Measurements from ENCODE around the gene HYCC1.
"Not testable (repeated sequence)": the region's sequence is repeated elsewhere in the genome, so short reads cannot be mapped to it uniquely, and the experiment has no call there.

HYCC1 gene

GRCh38 chr7:22983257-22983855, 30.6 kb downstream of the HYCC1 start:
- DNase-seq (ENCODE audit: low read depth), result no peak
- no peak overlapping the region for H3K4me3 ChIP-seq (ENCODE audit: low read depth, low read length)
- no peak for TF ChIP-seq CTCF (IDR thresholded peaks at IDR 0.05; ENCODE audit: low read depth, low read length, missing control alignments)

DNA sequence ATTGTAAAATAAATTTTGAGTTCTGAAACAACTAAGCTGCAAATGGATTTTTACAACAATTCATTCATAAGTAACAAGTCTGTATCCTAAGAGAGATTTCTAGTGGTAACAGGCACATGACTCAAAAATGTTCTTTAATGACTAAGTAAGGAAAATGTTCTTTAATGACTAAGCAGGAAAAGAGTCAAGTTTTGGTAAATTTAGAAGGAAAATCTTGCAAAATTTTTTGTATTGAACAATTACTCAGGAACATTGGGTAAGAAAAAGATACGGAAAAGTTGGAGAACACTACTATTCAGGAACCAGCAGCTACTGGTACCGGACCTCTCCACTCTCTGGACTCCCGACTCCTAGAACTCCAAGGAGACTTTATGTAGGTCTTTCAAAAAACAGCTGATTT, 33.5 kb downstream of the HYCC1 start:
- DNase-seq (ENCODE audit: low read depth), result no peak
- no peak overlapping the region for H3K4me3 ChIP-seq (ENCODE audit: low read depth, low read length)
- TF ChIP-seq CTCF (IDR thresholded peaks at IDR 0.05; ENCODE audit: low read depth, low read length, missing control alignments), result no peak

DNA sequence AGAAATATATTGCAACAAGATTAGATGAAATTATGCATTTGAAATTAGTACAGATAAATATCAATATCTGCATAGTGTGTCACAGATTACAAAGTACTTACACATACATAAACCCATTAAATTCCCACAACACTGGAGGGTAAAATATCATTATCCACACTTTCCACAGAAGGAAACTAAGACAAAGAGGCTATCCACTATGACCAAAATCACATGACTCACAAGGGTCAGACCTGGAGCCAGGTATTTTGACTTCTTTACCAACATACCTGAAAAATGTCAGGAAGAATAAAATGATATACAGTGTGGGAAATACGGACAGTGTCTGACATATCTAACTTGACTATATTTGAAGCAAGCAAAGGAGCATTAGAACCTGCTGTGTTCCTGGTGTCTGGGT, 34.1 kb downstream of the HYCC1 start:
- TF ChIP-seq CTCF (IDR thresholded peaks at IDR 0.05; ENCODE audit: low read depth, low read length, missing control alignments), result no peak
- no peak overlapping the region for H3K4me3 ChIP-seq (ENCODE audit: low read depth, low read length)
- DNase-seq (ENCODE audit: low read depth), result no peak

DNA sequence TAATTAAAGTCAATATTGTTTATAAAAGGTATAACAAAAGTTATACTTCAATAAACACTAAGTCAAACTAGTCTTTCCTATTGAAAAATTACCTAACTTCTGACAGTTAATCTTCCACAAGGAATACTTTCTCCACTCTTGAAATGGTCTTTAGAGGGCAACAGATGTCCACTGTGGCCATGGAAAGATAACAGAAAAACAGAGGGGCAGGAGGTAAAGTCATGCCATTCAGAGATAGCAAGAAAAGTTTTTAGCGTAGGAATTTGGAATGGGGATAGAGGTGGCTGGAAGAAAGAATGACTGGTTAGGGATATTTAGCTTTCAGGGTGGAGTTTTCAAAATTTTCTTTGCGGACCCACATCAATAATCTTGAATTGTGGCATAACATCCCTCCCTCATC, 34.7 kb downstream of the HYCC1 start:
- no peak for DNase-seq (ENCODE audit: low read depth)
- TF ChIP-seq CTCF (IDR thresholded peaks at IDR 0.05; ENCODE audit: low read depth, low read length, missing control alignments), result no peak
- no peak overlapping the region for H3K4me3 ChIP-seq (ENCODE audit: low read depth, low read length)

- H3K4me3 ChIP-seq (ENCODE audit: low read depth, low read length); DNase-seq (ENCODE audit: low read depth): not testable (repeated sequence)
Measured at GRCh38 chr7:22974636-22975035, 39.3 kb downstream of the HYCC1 start.

DNA sequence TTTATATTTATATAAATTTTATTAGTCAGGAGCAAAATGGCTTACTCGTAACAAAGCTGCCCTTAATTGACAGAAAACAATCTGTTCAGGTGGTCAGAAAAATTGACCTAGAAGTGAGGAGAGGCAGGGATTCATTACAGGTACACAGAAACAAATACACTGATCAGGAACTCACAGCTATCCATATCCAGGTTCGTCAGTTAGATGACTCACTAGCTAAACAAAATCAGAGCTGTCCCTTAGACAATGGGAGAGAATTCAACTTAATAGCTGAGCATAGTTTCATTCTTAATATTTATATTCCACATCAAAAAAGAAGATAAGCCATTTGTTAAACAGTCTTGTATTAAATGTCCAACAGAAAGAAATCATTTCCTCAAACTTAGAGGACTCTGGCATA, 41.7 kb downstream of the HYCC1 start:
- TF ChIP-seq CTCF (IDR thresholded peaks at IDR 0.05; ENCODE audit: low read depth, low read length, missing control alignments), result no peak
- DNase-seq (ENCODE audit: low read depth), result no peak
- H3K4me3 ChIP-seq (ENCODE audit: low read depth, low read length), result no peak overlapping the region

DNA sequence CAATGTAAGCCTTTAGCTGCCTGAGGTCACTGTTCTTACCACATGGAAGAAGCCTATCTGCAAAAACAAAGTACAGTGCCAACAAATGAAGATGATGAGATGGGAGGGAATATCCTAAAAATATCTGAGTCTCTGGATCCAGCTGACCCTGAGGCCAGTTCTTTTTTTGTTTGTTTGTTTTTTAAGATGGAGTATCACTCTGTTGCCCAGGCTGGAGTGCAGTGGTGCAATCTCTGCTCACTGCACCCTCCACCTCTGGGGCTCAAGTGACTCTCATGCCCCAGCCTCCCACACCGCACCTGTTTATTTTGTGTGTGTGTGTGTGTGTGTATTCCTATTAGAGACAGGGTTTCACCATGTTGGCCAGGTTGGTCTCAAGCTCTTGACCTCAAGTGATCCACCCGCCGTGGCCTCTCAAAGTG, 44.9 kb downstream of the HYCC1 start:
- no peak for TF ChIP-seq CTCF (IDR thresholded peaks at IDR 0.05; ENCODE audit: low read depth, low read length, missing control alignments)
- no peak overlapping the region for H3K4me3 ChIP-seq (ENCODE audit: low read depth, low read length)
- no peak for DNase-seq (ENCODE audit: low read depth)

All from GM12864 (cell line).